HL-60 (cell line): ENCODE data around the gene P2RY14.

ENCODE experiments used
- CTCF ChIP-seq: IDR thresholded peaks from one replicate; pipeline ENCODE4 v1.5.1; 2011; ENCODE audit warnings: low read length, control low read depth, inconsistent platforms; ENCODE audit not compliant: insufficient read depth
- GABPA ChIP-seq: IDR thresholded peaks from 2 replicates; pipeline ENCODE4 v1.6.1; 2012; ENCODE audit warnings: low read depth
- POLR2AphosphoS5 ChIP-seq: IDR thresholded peaks from 2 replicates; pipeline ENCODE4 v1.6.1; 2012; ENCODE audit warnings: low read depth
- REST ChIP-seq: IDR thresholded peaks from 2 replicates; pipeline ENCODE4 v1.6.1; 2012; ENCODE audit warnings: low read depth; ENCODE audit not compliant: insufficient replicate concordance

- TF ChIP-seq CTCF (no peak), POLR2AphosphoS5 (no peak), GABPA (no peak), REST (no peak)
Measured at GRCh38 chr3:151210676-151211381, 67.5 kb downstream of the P2RY14 start.
